GM19035 (cell line): ENCODE data around the gene MESP2.

Source experiments
- ATAC-seq: cut with Tn5 transposase; IDR thresholded peaks from one replicate; pipeline ENCODE4 v1.9.1; 2021; ENCODE audit not compliant: unreplicated experiment

Gene MESP2

GRCh38 chr15:89801471-89802195 is 25.5 kb downstream of the MESP2 start:
- ATAC-seq: no peak

GRCh38 chr15:89802231-89802928 is 26.2 kb downstream of the MESP2 start:
- ATAC-seq: no peak

DNA sequence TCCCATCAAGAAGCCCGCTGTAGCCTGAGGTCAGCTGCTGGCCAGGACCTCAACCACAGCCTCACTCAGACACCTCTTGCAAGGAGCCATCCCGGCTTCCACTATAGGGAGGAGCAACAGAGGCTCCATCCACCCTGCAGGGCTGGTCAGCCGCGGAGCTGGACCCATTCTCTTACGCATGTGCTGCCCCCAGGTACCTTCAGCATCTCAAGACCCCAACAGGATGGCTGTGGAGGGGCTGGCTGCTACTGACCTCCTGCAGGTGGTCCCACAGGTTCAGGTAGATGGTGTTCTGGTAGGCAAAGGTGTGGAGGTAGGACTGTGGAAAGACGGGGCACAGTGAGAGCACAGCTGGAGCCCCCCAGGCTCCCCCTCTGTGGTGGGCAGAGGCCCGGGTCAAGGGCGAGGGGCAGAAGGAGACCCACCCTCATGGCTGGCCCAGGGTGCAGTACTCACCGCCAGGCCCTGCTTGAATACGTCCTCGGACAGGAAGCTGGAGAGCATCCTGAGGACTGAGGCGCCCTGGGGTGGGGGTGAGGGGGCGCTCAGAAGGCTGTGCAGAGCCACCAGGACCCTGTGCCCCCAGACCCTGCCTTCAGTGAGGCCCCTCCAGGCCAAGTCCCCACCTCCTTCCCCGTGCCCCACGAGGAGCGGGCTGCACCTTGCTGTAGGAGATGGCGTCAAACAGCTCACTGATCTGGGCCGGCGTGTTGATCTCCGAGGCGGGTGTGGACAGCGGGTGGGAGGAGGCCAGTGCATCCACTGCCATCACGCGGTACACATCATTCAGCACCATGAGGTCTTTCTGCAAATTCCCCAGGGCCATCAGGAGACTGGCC is 27.1 kb downstream of the MESP2 start:
- ATAC-seq: no peak

GRCh38 chr15:89803941-89804800 is 28.0 kb downstream of the MESP2 start:
- ATAC-seq: no peak

DNA sequence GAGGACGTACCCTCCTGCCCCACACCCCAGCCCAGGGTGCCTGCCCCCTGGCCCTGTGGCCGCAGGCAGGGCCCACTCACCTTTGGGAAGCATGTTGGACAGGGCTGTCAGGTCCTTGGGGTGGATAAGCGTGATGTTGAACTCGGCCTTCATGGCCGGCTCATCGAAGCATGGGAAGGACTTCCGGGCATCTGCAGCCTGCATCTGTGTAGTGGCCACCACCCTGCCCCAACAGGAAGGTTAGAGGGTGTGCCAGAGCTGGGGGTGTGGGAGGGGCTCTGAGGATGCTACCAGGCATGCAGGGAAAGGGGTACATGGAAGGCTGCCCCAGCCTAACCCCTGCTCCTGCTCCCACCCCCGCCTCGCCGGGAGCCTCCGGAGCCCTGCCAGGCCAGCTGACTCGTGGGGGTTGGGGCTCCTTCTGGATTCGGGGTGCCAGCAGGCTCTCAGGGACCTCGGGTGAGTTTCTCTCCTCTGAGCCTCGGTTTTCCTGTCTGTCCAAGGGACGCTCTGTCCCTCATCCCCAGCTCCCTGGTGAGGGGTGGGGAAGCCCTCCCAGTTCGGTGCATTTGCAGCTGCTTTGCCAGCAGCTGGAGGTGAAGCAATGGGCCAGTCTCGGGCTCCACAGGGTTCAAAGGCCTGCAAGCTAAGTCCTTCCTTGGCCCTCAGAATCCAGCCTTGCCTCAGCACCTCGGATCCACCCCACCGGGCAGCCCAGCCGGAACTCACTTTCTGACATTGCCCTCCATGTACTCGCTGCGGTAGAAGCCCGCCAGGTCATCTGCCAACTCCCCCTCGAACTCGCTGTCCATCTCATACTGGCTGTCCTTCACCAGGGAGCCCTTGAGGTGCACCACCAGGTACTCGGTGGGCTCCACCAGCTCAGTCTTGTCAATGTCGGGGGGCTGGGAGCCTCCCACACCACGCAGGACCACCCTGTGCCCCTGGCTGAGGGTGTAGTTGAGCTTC is 29.4 kb downstream of the MESP2 start:
- ATAC-seq: no peak

DNA sequence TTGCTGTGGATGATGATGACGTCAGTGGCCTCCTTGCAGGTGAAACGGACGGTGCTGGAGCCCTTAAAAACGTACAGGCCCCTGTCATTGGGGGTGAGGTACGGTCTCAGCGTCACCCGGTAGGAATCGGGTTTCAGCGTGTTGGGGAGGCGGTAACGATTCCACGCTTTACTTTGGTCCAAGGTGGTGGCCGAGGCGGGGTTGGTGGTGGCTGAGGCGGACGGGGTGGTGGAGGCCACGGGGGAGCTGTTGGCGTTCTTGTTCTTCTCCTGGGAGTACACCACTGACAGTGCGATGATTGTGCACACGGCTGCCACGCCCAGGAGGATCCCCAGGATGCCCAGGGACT is 30.1 kb downstream of the MESP2 start:
- no peak for ATAC-seq

DNA sequence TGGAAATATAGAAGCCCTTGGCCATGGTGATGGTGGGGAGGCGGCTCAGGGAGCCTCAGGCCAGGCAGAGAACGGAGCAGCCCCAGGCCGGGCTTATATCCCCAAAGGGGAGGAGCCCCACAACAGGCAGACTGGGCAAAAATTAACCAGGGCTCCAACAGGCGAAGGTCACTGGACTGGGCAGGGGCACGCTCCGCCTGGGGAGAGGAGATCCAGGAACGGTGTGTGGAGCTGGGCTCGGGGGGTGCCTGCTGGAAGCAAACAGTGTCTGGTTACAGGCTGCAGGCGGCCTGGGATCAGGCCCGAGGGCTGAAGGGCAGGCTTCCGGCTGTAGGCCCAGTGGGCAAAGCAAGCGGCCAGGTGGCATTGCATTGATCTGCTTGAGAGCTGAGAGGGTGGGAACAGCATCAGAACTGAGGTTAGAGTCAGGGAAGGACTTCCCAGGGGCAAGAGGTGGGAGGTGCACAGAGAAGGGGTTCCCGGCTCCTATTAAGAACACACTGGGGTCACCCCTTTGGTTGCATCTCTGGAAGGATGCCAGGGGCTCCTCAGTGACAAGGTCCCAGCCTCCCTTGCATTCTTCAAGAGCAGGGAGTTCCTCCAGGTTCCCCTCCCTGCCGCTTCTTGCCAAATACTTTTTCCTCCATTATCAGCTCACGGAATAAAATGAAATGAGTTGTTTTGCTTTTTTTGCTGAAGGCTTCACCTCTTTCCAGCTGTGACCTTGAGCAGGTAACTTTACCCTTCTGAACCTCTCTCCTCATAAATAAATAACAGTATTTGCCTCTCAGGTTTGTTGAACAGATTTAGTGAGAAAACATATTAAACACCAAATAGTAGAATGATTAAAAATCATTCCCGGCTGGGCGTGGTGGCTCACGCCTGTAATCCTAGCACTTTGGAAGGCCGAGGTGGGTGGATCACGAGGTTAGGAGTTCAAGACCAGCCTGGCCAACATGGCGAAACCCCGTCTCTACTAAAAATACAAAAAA is 30.7 kb downstream of the MESP2 start:
- ATAC-seq: no peak

DNA sequence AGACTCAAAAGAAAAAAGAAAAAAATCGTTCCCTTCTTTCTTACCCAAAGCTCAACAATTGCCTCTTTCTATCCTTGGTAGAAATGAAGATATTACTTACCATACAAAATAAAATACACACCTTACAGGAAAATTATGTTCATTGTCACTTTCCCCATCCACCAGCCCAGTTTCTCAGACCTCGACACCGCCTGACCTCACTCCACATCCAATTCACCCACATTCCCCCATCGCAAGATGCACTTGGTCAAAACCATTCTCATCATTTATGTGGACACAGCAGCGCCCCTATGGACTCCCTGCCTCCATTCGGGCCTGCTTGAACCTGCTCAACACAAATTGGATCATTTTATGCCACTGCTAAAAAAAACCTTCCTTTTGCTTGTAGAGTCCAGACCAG is 31.6 kb downstream of the MESP2 start:
- no peak for ATAC-seq

DNA sequence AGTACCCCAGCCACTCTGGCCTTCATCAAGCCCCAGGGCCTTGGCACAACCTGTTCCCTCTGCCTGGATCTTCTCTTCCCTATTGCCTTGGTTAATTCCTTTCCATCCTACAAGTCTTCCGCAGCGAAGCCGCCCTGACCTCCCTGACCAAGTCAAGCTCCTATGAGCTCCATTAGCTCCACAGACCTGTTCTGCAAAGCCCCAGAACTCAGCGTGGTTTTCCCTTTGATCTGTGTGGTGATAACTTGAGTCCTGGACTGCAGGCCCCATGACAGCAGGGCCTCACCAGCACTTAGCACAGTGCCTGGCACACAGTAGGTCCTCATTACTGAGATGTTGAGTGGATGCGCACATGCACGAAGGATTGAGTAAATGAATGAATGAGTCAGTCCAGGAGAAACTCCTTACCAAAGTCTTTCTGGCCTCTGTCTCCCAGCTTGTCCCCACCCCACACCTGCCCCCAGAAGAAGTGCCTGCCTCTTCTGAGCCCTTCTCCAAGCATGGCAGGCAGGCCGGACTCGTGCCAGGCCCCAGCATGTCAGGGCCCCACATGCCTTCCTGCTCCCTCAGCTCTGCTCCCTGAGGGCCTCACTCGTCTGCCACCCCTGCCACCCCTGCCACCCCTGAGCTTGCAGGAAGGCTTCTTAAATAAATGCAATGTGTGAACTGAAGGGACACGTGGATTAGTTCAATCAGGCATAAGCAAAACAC is 32.2 kb downstream of the MESP2 start:
- ATAC-seq: no peak

- ATAC-seq: no peak
These were observed 33.1 kb downstream of the MESP2 start for GRCh38 chr15:89809093-89809786.

- ATAC-seq: no peak
These were observed 33.6 kb downstream of the MESP2 start for GRCh38 chr15:89809787-89810148.

- no peak for ATAC-seq
These were observed 34.7 kb downstream of the MESP2 start for GRCh38 chr15:89810837-89811236.

GRCh38 chr15:89812011-89812846 is 36.1 kb downstream of the MESP2 start:
- no peak for ATAC-seq

DNA sequence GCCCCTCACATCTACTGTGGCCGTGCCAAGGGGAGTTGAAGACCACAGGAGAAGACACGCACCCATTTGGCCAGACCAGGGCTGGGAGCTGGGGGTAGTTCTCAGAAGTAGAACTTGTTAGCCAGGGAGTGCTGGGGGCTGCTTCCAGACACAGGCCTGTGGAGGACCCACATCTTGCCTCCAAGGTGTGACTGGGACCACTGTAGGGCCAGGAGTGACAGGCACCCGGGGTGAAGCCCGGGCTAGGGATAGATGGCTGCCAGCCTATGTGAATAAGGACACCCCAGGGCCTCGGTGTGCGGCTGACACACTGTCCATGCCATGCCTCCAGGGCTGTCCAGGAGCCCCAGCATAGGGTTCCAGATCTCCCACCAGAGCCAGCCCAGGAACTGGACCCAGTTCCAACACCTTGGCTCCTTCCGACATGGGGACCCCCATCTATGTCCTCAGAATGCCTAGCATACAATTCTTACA is 36.8 kb downstream of the MESP2 start:
- no peak for ATAC-seq

DNA sequence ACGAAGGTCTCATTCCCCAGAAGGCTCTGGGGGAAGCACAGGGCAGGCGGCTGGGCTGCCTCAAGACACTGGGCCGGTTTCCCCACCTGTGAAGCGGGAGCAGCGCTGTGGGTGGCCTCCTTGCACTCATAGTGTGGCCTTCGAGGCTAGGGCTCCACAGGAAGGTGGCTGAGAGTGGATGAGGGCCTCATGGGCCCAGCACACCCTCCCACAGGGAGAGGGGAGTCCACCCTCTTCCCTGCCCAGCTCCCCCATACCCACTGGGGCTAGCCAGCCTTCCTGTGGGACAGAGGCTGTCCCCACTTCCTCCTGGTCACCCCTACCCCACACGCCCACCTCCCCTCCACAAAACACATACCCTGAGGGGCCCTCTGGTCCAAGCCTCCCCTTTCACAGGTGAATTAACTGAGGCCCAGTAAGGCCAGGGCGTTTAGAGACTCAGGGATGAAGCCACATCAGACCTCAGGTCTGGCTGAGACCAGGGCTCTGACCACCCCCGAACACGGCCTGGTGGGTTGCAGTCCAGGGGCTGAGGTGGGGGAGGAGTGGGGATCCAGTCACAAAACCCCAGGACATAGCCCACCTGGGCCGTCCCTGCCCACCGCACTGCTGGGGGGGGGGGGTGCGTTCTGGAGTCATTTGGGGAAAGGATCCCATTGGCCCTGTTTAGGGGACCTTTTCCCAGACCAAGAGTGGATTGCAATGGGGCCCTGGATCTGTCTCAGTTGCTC is 37.4 kb downstream of the MESP2 start:
- ATAC-seq: no peak
